Measurements from ENCODE around the gene ZNF235. TPM values are rescaled to one million over a fixed set of nuclear protein-coding genes. Genes with fewer than 3 reads are reported as not detected.
"Not testable (repeated sequence)": the region's sequence is repeated elsewhere in the genome, so short reads cannot be mapped to it uniquely, and the experiment has no call there.

Gene ZNF235
- total RNA-seq, 1 donor from 2014 or later: 6.5 TPM

GRCh38 chr19:44258136-44258535 is 46.7 kb downstream of the ZNF235 start:
- ATAC-seq: no peak
- no peak for TF ChIP-seq CTCF (IDR thresholded peaks at IDR 0.05)
- Histone ChIP-seq H3K27me3 (ENCODE audit: low read depth) (no peaks in the 10 kb centered on the region), H3K27ac (no peak overlapping the region), H3K9me3 (peaks cover 88% of the 10 kb centered on the region), H3K4me1 (no peaks in the 10 kb centered on the region), H3K4me3 (no peak overlapping the region), H3K36me3 (no peaks in the 10 kb centered on the region)
- intact Hi-C loops (cut with DNase I): no loop called here
- DNase-seq: no peak

- Histone ChIP-seq H3K36me3 (no peaks in the 10 kb centered on the region), H3K27ac (no peak overlapping the region), H3K4me1 (no peaks in the 10 kb centered on the region), H3K4me3 (no peak overlapping the region), H3K27me3 (ENCODE audit: low read depth) (no peaks in the 10 kb centered on the region), H3K9me3 (peaks cover 96% of the 10 kb centered on the region)
- ATAC-seq (no peak), DNase-seq (no peak)
- no peak for TF ChIP-seq CTCF (IDR thresholded peaks at IDR 0.05)
- intact Hi-C loops (cut with DNase I): no loop called here
Observed at GRCh38 chr19:44255705-44256411, 49.0 kb downstream of the ZNF235 start.

GRCh38 chr19:44254496-44254895 is 50.3 kb downstream of the ZNF235 start:
- H3K4me1 ChIP-seq: no peaks in the 10 kb centered on the region
- DNase-seq (no peak), ATAC-seq (no peak)
- no peak overlapping the region for H3K27ac ChIP-seq
- no peak overlapping the region for H3K4me3 ChIP-seq
- intact Hi-C loops (cut with DNase I): no loop called here
- no peaks in the 10 kb centered on the region for H3K27me3 ChIP-seq (ENCODE audit: low read depth)
- H3K9me3 ChIP-seq: peaks cover 97% of the 10 kb centered on the region
- no peak for TF ChIP-seq CTCF (IDR thresholded peaks at IDR 0.05)
- no peaks in the 10 kb centered on the region for H3K36me3 ChIP-seq

- intact Hi-C loops (cut with DNase I); H3K27me3 ChIP-seq (ENCODE audit: low read depth); DNase-seq; H3K4me3 ChIP-seq; ATAC-seq; H3K36me3 ChIP-seq; H3K27ac ChIP-seq; H3K4me1 ChIP-seq: not testable (repeated sequence)
- peaks cover 98% of the 10 kb centered on the region for H3K9me3 ChIP-seq
Observed at GRCh38 chr19:44253392-44253791, 51.4 kb downstream of the ZNF235 start.

- H3K36me3 ChIP-seq: not testable (repeated sequence)
Observed at GRCh38 chr19:44252332-44252731, 52.5 kb downstream of the ZNF235 start.

GRCh38 chr19:44236384-44236783 is 68.4 kb downstream of the ZNF235 start:
- intact Hi-C loops (cut with DNase I): no loop called here
- H3K27me3 ChIP-seq (ENCODE audit: low read depth): no peaks in the 10 kb centered on the region
- no peak overlapping the region for H3K4me3 ChIP-seq
- no peaks in the 10 kb centered on the region for H3K4me1 ChIP-seq
- H3K36me3 ChIP-seq: peaks cover 51% of the 10 kb centered on the region
- no peak overlapping the region for H3K27ac ChIP-seq
- no peak for ATAC-seq
- TF ChIP-seq CTCF (IDR thresholded peaks at IDR 0.05): no peak
- H3K9me3 ChIP-seq: peaks cover 93% of the 10 kb centered on the region
- DNase-seq: no peak

More at GRCh38 chr19:44252332-44252731, 52.5 kb downstream of the ZNF235 start:
- H3K27ac ChIP-seq; H3K4me1 ChIP-seq; intact Hi-C loops (cut with DNase I); H3K27me3 ChIP-seq (ENCODE audit: low read depth); ATAC-seq; H3K4me3 ChIP-seq; DNase-seq: not testable (repeated sequence)
- peaks cover 100% of the 10 kb centered on the region for H3K9me3 ChIP-seq

Other genes with a start within 250 kb of the ZNF235 start
- 2.4 TPM for gene ZNF284, start 232.9 kb downstream of the ZNF235 start, total RNA-seq
- gene ZNF224, start 210.7 kb downstream of the ZNF235 start, total RNA-seq: 31.6 TPM
- gene ZNF225, start 191.6 kb downstream of the ZNF235 start, total RNA-seq: 6.8 TPM
- 16.1 TPM for gene ZNF234, start 163.5 kb downstream of the ZNF235 start, total RNA-seq
- gene ZNF226, start 139.9 kb downstream of the ZNF235 start, total RNA-seq: 17.7 TPM
- gene ZNF227, start 92.5 kb downstream of the ZNF235 start, total RNA-seq: 18.2 TPM
- gene ZNF233, start 45.1 kb downstream of the ZNF235 start, total RNA-seq: 0.86 TPM
- gene ZNF112, start 51.7 kb upstream of the ZNF235 start, total RNA-seq: 4.8 TPM
- 1.1 TPM for gene ZNF285, start 96.6 kb upstream of the ZNF235 start, total RNA-seq
- gene ZNF229, start 143.4 kb upstream of the ZNF235 start, total RNA-seq: 2.8 TPM
- 8.4 TPM for gene ZNF180, start 195.5 kb upstream of the ZNF235 start, total RNA-seq
- gene CEACAM20, start 224.7 kb upstream of the ZNF235 start, total RNA-seq: 0.30 TPM